RPMI7951 (cell line): ENCODE measurements around the gene SLC4A5. TPM values are rescaled to one million over a fixed set of nuclear protein-coding genes. Genes with fewer than 3 reads are reported as not detected.

Experiments
- total RNA-seq: library from RNA; depleted of rRNA; stranded (reverse); fragments of >200 nt; shearing (Covaris generic); gene quantifications from 2 replicates; pipeline ENCODE4 v1.2.3, GENCODE V29; 2014; rRNA removed

The SLC4A5 gene
- total RNA-seq, 1 experiment from 2014 or later, result not detected

Other genes with a start within 250 kb of the SLC4A5 start
- gene BOLA3, start 195.5 kb downstream of the SLC4A5 start, total RNA-seq, result 195 and 214 TPM in 2 replicates
- gene MOB1A, start 164.5 kb downstream of the SLC4A5 start, total RNA-seq, result 174 and 192 TPM in 2 replicates
- gene MTHFD2, start 144.8 kb downstream of the SLC4A5 start, total RNA-seq, result 92.6 and 113 TPM in 2 replicates
- gene DCTN1, start 36.9 kb upstream of the SLC4A5 start, total RNA-seq, result 88.8 and 93.3 TPM in 2 replicates
- gene C2orf81, start 78.2 kb upstream of the SLC4A5 start, total RNA-seq, result 1.2 and 1.3 TPM in 2 replicates
- 119 and 120 TPM in 2 replicates for gene WDR54, start 78.3 kb upstream of the SLC4A5 start, total RNA-seq
- 15.1 and 17.7 TPM in 2 replicates for gene RTKN, start 98.5 kb upstream of the SLC4A5 start, total RNA-seq
- 15.5 and 27.3 TPM in 2 replicates for gene INO80B, start 111.7 kb upstream of the SLC4A5 start, total RNA-seq
- 66.5 and 70.5 TPM in 2 replicates for gene WBP1, start 115.0 kb upstream of the SLC4A5 start, total RNA-seq
- 41.0 and 44.6 TPM in 2 replicates for gene MOGS, start 122.0 kb upstream of the SLC4A5 start, total RNA-seq
- gene MRPL53, start 129.3 kb upstream of the SLC4A5 start, total RNA-seq, result 86.4 and 95.5 TPM in 2 replicates
- gene CCDC142, start 139.6 kb upstream of the SLC4A5 start, total RNA-seq, result 12.3 and 14.3 TPM in 2 replicates
- gene TTC31, start 139.7 kb upstream of the SLC4A5 start, total RNA-seq, result 17.3 and 17.5 TPM in 2 replicates
- 6.7 and 10.6 TPM in 2 replicates for gene LBX2, start 156.2 kb upstream of the SLC4A5 start, total RNA-seq
- gene PCGF1, start 164.3 kb upstream of the SLC4A5 start, total RNA-seq, result 42.3 and 44.7 TPM in 2 replicates
- gene TLX2, start 171.0 kb upstream of the SLC4A5 start, total RNA-seq, result 4.2 and 5.5 TPM in 2 replicates
- 0.20 and 0.36 TPM in 2 replicates for gene DQX1, start 182.8 kb upstream of the SLC4A5 start, total RNA-seq
- 132 and 144 TPM in 2 replicates for gene AUP1, start 186.3 kb upstream of the SLC4A5 start, total RNA-seq
- 70.3 and 71.4 TPM in 2 replicates for gene HTRA2, start 186.5 kb upstream of the SLC4A5 start, total RNA-seq
- 93.6 and 108 TPM in 2 replicates for gene LOXL3, start 210.5 kb upstream of the SLC4A5 start, total RNA-seq
- gene DOK1, start 211.3 kb upstream of the SLC4A5 start, total RNA-seq, result 1.8 and 3.1 TPM in 2 replicates